Fibroblast of pulmonary artery (primary cell): ENCODE data around the gene ZNF577.

ENCODE experiments used
- DNase-seq: peaks from one replicate; pipeline ENCODE4 v3.0.0-alpha.2; 2010; ENCODE audit warnings: low read depth
- H3K4me3 ChIP-seq: replicated peaks from 2 replicates; pipeline ENCODE4 v1.5.1; 2011; ENCODE audit warnings: low read depth, mild to moderate bottlenecking, control low read depth, low read length, moderate library complexity
- TF ChIP-seq, protein P1 (sequence below): IDR thresholded peaks from 2 replicates; pipeline ENCODE4 v1.5.1; 2011; ENCODE audit warnings: mild to moderate bottlenecking, control low read depth, low read length, inconsistent platforms; ENCODE audit errors: missing control alignments

Gene ZNF577

GRCh38 chr19:51903192-51903591 lies 15.4 kb upstream of the ZNF577 start:
- DNase-seq: no peak
- peak overlapping the region; percentile 5 for H3K4me3 ChIP-seq
- TF ChIP-seq, protein P1, sequence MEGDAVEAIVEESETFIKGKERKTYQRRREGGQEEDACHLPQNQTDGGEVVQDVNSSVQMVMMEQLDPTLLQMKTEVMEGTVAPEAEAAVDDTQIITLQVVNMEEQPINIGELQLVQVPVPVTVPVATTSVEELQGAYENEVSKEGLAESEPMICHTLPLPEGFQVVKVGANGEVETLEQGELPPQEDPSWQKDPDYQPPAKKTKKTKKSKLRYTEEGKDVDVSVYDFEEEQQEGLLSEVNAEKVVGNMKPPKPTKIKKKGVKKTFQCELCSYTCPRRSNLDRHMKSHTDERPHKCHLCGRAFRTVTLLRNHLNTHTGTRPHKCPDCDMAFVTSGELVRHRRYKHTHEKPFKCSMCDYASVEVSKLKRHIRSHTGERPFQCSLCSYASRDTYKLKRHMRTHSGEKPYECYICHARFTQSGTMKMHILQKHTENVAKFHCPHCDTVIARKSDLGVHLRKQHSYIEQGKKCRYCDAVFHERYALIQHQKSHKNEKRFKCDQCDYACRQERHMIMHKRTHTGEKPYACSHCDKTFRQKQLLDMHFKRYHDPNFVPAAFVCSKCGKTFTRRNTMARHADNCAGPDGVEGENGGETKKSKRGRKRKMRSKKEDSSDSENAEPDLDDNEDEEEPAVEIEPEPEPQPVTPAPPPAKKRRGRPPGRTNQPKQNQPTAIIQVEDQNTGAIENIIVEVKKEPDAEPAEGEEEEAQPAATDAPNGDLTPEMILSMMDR: no peak

GRCh38 chr19:51901860-51902259 lies 14.1 kb upstream of the ZNF577 start:
- DNase-seq: no peak
- no peak overlapping the region for H3K4me3 ChIP-seq
- TF ChIP-seq, protein P1: no peak

DNA sequence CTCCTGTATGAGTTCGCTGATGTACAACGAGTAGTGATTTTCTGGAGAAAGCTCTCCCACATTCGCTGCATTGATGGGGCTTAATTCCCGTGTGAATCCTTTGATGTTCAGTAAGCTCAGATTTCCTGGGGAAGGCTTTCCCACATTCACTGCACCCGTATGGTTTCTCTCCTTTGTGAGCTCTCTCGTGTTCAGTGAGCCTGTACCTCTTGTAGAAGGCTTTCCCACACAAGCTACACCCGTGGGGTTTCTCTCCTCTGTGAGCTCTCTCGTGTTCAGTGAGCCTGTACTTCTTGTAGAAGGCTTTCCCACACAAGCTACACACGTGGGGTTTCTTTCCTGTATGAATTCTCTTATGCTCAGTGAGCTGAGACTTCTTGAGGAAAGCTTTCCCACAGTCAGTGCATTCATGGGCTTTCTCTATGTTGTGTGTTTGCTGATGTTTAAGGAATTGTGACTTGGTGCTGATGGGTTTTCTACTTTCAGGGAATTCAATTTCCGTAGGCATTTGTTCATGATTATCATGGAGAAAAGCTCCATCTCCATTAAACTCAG lies 3.5 kb upstream of the ZNF577 start:
- no peak overlapping the region for H3K4me3 ChIP-seq
- no peak for DNase-seq
- TF ChIP-seq, protein P1: no peak

DNA sequence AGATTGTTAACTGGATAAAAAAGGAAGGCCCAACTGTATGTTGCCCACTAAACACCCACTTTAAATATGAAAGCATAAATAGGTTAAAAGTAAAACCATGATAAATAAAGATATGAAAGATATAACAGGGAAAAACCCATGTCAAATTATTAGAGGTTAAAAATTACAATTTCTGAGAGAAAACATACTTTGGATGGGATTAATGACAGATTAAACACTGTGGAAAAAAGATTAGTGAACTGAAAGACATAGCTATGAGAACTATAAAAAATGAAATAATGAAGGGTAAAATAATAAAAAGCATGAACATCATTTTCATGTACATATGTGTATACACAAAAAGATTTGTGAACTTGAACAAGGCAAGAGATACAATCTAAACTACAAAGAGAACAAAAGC lies 2.2 kb upstream of the ZNF577 start:
- DNase-seq: no peak
- TF ChIP-seq, protein P1: no peak
- H3K4me3 ChIP-seq: no peak overlapping the region

- no peak overlapping the region for H3K4me3 ChIP-seq
- TF ChIP-seq, protein P1: no peak
- DNase-seq: no peak
These were observed 3.0 kb downstream of the ZNF577 start for GRCh38 chr19:51884713-51885112.

DNA sequence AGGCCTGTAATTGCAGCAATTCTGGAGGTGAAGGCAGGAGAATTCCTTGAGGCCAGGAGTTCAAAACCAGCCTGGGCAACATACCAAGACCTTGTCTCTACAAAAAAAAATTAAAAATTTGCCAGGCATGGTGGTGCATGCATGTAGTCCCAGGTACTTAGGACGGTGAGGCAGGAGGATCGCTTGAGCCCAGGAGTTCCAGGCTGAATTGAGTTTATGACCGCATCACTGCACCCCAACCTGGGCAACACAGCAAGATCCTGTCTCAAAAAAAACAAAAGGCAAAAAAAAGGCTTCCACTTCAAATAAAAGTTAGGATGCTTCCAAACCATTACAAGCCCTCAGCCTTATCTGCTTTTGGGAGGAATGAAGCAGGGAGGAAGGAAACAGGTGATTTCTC lies 5.2 kb downstream of the ZNF577 start:
- TF ChIP-seq, protein P1: no peak
- H3K4me3 ChIP-seq: no peak overlapping the region
- DNase-seq: no peak

GRCh38 chr19:51873097-51873496 lies 14.7 kb downstream of the ZNF577 start:
- no peak overlapping the region for H3K4me3 ChIP-seq
- DNase-seq: no peak
- TF ChIP-seq, protein P1: no peak
